Activated CD4-positive, CD25-positive, alpha-beta regulatory T cell treated with anti-CD3 and anti-CD28 coated beads, Interleukin-2, amount 50 U/mL, for 72 hours (primary cell): Measurements from ENCODE around the gene RPRD1A.
"Not testable (repeated sequence)": the region's sequence is repeated elsewhere in the genome, so short reads cannot be mapped to it uniquely, and the experiment has no call there.

Experiments used
- DNase-seq: peaks from one replicate; pipeline ENCODE4 v3.0.0; 2021

RPRD1A gene

GRCh38 chr18:36067055-36067957 is at the start of gene RPRD1A:
Gene RPRD1A (minus strand): TSS chr18:36067559. CDS start chr18:36067404, 155 bp downstream.
- DNase-seq: peak; percentile 99

GRCh38 chr18:36116771-36117170 is 49.4 kb upstream of the RPRD1A start:
- not testable (repeated sequence) for DNase-seq

GRCh38 chr18:36114738-36115137 is 47.4 kb upstream of the RPRD1A start:
- DNase-seq: no peak

GRCh38 chr18:36114251-36114650 is 46.9 kb upstream of the RPRD1A start:
- no peak for DNase-seq

GRCh38 chr18:36112302-36112701 is 44.9 kb upstream of the RPRD1A start:
- DNase-seq: no peak

- no peak for DNase-seq
These were observed 42.4 kb upstream of the RPRD1A start for GRCh38 chr18:36109737-36110136.

- no peak for DNase-seq
These were observed 41.2 kb upstream of the RPRD1A start for GRCh38 chr18:36108601-36109000.

- no peak for DNase-seq
These were observed 40.8 kb upstream of the RPRD1A start for GRCh38 chr18:36108196-36108595.

GRCh38 chr18:36107477-36107876 is 40.1 kb upstream of the RPRD1A start:
- no peak for DNase-seq

- DNase-seq: no peak
These were observed 37.4 kb upstream of the RPRD1A start for GRCh38 chr18:36104749-36105148.

- DNase-seq: no peak
These were observed 34.6 kb upstream of the RPRD1A start for GRCh38 chr18:36101943-36102342.

- DNase-seq: no peak
These were observed 32.0 kb upstream of the RPRD1A start for GRCh38 chr18:36099311-36099710.

- DNase-seq: no peak
These were observed 29.6 kb upstream of the RPRD1A start for GRCh38 chr18:36096955-36097354.

- no peak for DNase-seq
These were observed 28.7 kb upstream of the RPRD1A start for GRCh38 chr18:36095936-36096519.

- DNase-seq: no peak
These were observed 27.1 kb upstream of the RPRD1A start for GRCh38 chr18:36094431-36094830.

- not testable (repeated sequence) for DNase-seq
These were observed 24.8 kb upstream of the RPRD1A start for GRCh38 chr18:36092116-36092515.

- DNase-seq: no peak
These were observed 21.6 kb upstream of the RPRD1A start for GRCh38 chr18:36089001-36089400.

- no peak for DNase-seq
These were observed 20.9 kb upstream of the RPRD1A start for GRCh38 chr18:36088256-36088655.

GRCh38 chr18:36086186-36086585 is 18.8 kb upstream of the RPRD1A start:
- DNase-seq: no peak

- no peak for DNase-seq
These were observed 17.8 kb upstream of the RPRD1A start for GRCh38 chr18:36085195-36085594.

- DNase-seq: no peak
These were observed 16.4 kb upstream of the RPRD1A start for GRCh38 chr18:36083729-36084128.

GRCh38 chr18:36081118-36081517 is 13.8 kb upstream of the RPRD1A start:
- not testable (repeated sequence) for DNase-seq

- DNase-seq: no peak
These were observed 11.6 kb upstream of the RPRD1A start for GRCh38 chr18:36078751-36079529.

GRCh38 chr18:36077764-36078163 is 10.4 kb upstream of the RPRD1A start:
- not testable (repeated sequence) for DNase-seq
